Placental epithelial cell (primary cell): Measurements from ENCODE around the gene PDSS1. TPM values are rescaled to one million over a fixed set of nuclear protein-coding genes. Genes with fewer than 3 reads are reported as not detected.

Experiments used
- small RNA-seq: library from RNA; depleted of rRNA; stranded (forward); fragments of <200 nt; gene quantifications from one replicate; pipeline ENCODE3, GENCODE V24; 2012
- total RNA-seq: library from RNA; depleted of rRNA; stranded (reverse); fragments of >200 nt; gene quantifications from 2 replicates; pipeline ENCODE4 v1.2.3, GENCODE V29; 2012

Gene PDSS1, protein sequence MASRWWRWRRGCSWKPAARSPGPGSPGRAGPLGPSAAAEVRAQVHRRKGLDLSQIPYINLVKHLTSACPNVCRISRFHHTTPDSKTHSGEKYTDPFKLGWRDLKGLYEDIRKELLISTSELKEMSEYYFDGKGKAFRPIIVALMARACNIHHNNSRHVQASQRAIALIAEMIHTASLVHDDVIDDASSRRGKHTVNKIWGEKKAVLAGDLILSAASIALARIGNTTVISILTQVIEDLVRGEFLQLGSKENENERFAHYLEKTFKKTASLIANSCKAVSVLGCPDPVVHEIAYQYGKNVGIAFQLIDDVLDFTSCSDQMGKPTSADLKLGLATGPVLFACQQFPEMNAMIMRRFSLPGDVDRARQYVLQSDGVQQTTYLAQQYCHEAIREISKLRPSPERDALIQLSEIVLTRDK
- total RNA-seq = 3.5 and 4.0 TPM in 2 replicates

DNA sequence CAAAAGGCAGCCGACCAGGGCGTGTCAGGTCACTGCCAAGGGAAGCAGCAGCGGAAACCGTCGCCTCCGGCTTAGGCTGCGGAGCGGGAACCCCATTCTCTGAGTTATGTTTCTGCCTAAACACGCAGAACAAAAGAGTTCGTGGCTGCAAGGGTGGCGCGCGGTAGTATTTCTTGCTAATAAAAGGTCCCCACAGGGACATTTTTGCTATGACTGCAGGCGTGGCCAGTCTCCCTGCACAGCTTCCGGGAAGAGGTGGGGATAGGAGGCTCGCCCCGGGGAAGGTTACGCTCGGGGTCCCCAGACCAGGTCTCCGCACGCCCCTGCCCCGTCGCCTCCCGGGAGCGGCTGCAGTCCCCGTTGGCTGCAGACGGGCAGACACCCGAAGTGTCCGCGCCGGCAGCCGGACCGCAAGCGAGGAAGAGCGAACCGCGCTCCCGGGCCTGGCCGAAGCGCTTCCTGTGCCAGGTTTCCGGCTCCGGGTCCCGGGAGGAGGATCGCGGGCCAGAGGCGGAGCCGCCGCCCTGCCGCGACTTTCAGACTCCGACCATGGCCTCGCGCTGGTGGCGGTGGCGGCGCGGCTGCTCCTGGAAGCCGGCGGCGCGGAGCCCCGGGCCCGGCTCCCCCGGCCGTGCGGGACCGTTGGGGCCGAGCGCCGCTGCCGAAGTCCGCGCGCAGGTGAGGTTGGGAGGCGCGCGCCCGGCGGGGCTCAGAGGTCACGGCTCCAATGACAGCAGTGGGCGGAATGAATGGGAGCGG is at the start of gene PDSS1:
TSS of gene PDSS1 (plus strand) at position 539 of the 759 bp plus-strand sequence. CDS start at position 550, 11 bp downstream.

Small RNA genes within 50 kb of the gene (small RNA-seq; reads per million reads assigned to genes)
- gene RF00191 = not detected
- not detected for gene RNU6-946P

Other genes with a start within 250 kb of the PDSS1 start
- gene ABI1, start 163.3 kb downstream of the PDSS1 start, total RNA-seq = 66.7 and 94.7 TPM in 2 replicates